Measurements from ENCODE around the gene RTCB. TPM values are rescaled to one million over a fixed set of nuclear protein-coding genes. Genes with fewer than 3 reads are reported as not detected.

RTCB gene
- total and polyA plus RNA-seq, 2 of the 13 experiments (the other 11 are each of a cell fraction or from before 2014, with no cell fraction given) = 108 to 167 TPM

- no peak; the same call in 1 of the 2 replicates for TF ChIP-seq ZNF704 (CRISPR knock-in tag; IDR thresholded peaks at IDR 0.05; ENCODE audit: borderline replicate concordance)
- peak; percentile 42; the same call in 1 of the 2 replicates for TF ChIP-seq NRL (CRISPR knock-in tag; IDR thresholded peaks at IDR 0.05; ENCODE audit: borderline replicate concordance)
- TF ChIP-seq ZNF737 (CRISPR knock-in tag; IDR thresholded peaks at IDR 0.05; ENCODE audit: borderline replicate concordance) = no peak
- TF ChIP-seq ZNF350 (CRISPR knock-in tag; IDR thresholded peaks at IDR 0.05; ENCODE audit: borderline replicate concordance, low read depth) = peak; percentile 35; the same call in 1 of the 2 replicates
- TF ChIP-seq ZNF142 (CRISPR knock-in tag; IDR thresholded peaks at IDR 0.05) = 0 out of 2 replicates have a peak, but pooled peaks have one; percentile 42
- TF ChIP-seq MLXIP (CRISPR knock-in tag; IDR thresholded peaks at IDR 0.05; ENCODE audit: borderline replicate concordance) = 0 out of 2 replicates have a peak, but pooled peaks have one; percentile 39
- TF ChIP-seq HOXA9 (CRISPR knock-in tag; IDR thresholded peaks at IDR 0.05; ENCODE audit: borderline replicate concordance) = no peak
- no peak for TF ChIP-seq ZBTB7B (CRISPR knock-in tag; IDR thresholded peaks at IDR 0.05)
- no peak for TF ChIP-seq RELA (CRISPR knock-in tag; IDR thresholded peaks at IDR 0.05)
- TF ChIP-seq ZNF337 (CRISPR knock-in tag; IDR thresholded peaks at IDR 0.05; ENCODE audit: borderline replicate concordance, low read depth) = peak; percentile 25; the same call in 1 of the 2 replicates
- TF ChIP-seq TRIM22 (IDR thresholded peaks at IDR 0.05) = no peak
- TF ChIP-seq STAT5B (CRISPR knock-in tag; IDR thresholded peaks at IDR 0.05) = no peak
- TF ChIP-seq DMAP1 (CRISPR knock-in tag; IDR thresholded peaks at IDR 0.05) = peak; percentile 71; the same call in 1 of the 2 replicates
- 0 out of 2 replicates have a peak, but pooled peaks have one; percentile 26 for TF ChIP-seq CTCF (CRISPR knock-in tag; IDR thresholded peaks at IDR 0.05)
Observed at GRCh38 chr22:32411829-32412592, at the start of gene RTCB (continued).
